GM13976 (cell line): Measurements from ENCODE around the gene ARHGAP42.

Experiments
- DNase-seq: peaks from one replicate; pipeline ENCODE4 v3.0.0; 2012; ENCODE audit warnings: low spot score
- in situ Hi-C: fragments of 300-500 bp; cut with MboI; formaldehyde crosslinking; loops from one replicate; pipeline ENCODE4 v1.12.0; 2022; ENCODE audit warnings: low sequenced_read_pairs, mixed read lengths, inconsistent platforms; ENCODE audit not compliant: unreplicated experiment
- TF ChIP-seq, protein P1 (sequence below): IDR thresholded peaks from 2 replicates; pipeline ENCODE4 v1.5.1; 2012; ENCODE audit warnings: borderline replicate concordance, mild to moderate bottlenecking; ENCODE audit not compliant: insufficient read depth; ENCODE audit errors: extremely low read depth, missing control alignments, control extremely low read depth

Gene ARHGAP42

DNA sequence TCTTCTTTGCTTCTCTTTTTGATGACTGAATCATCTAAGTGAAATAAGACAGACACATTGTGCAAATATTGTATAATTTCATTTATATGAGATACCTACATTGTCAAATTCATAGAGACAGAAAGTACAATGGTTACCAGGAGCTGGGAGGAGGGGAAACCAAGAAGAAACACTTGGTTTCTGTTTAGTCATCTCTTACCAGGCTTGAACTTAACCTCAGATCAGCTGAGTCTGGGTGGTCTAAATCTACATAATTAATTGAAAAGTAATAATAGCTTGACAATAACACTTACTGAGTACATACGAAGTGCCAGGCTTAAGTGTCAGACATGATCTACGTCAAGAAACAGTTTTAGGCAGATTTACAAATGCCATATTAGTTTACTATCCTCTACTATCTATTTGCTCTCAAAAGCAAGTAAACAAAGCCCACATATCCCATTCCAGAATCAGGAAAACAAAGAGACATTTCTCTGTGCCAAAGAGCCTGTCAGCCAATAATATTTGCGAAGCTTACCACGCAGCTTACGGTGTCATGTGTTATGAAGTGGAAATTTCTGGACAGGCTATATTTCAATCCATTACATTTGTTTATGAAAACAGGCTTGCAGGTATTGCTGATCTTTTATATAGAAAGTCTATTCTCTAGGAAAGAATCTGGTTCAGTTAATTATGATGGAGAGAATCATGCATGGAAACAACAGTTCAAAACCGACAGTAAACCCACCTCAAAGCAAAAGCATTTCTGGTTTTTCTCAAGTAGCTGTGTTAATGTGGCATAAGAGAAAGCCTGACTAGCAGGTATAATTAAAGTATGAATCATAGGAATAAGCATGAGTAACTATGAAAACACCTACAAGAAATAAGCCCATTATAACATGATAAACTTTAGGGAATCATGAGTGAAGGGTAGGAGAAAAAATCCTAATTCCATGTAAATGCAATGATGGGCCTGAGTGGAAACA lies 2.7 kb upstream of the ARHGAP42 start:
- in situ Hi-C loops: loop anchor here (25.0 kb wide), 1 partner anchor 178 kb away; no protein-coding TSS in a partner anchor
- TF ChIP-seq, protein P1, sequence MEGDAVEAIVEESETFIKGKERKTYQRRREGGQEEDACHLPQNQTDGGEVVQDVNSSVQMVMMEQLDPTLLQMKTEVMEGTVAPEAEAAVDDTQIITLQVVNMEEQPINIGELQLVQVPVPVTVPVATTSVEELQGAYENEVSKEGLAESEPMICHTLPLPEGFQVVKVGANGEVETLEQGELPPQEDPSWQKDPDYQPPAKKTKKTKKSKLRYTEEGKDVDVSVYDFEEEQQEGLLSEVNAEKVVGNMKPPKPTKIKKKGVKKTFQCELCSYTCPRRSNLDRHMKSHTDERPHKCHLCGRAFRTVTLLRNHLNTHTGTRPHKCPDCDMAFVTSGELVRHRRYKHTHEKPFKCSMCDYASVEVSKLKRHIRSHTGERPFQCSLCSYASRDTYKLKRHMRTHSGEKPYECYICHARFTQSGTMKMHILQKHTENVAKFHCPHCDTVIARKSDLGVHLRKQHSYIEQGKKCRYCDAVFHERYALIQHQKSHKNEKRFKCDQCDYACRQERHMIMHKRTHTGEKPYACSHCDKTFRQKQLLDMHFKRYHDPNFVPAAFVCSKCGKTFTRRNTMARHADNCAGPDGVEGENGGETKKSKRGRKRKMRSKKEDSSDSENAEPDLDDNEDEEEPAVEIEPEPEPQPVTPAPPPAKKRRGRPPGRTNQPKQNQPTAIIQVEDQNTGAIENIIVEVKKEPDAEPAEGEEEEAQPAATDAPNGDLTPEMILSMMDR: no peak
- no peak for DNase-seq

DNA sequence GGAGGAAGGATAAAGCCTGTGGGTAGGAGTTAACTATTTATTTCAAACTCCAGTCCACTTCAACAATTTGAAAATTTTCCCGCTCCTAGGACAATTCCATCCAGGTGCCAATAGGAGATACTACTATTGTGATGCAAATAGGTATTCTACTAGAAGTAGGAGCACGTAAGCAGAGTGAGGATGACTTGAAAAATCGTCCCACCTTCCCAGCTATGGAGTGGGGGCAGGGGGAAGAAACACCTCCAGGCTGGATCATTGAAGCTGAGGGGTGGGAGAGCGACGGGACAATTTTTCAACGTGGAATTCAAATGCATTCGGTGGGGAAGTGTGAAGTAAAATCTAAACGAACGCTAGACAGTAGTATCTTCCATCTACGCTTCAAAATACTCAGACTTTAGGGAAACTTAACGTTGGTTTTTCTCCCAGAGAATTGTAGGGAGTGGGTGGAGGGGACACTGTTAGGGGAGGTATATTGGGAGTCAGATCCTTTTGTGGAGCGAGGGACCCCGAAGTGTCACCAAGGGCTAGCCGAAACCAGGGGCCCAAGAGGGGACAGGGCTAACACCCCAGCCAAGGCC lies 523 bp upstream of the ARHGAP42 start:
- DNase-seq: no peak
- TF ChIP-seq, protein P1: no peak
- in situ Hi-C loops: loop anchor here (25.0 kb wide), 1 partner anchor 176 kb away; no protein-coding TSS in a partner anchor

DNA sequence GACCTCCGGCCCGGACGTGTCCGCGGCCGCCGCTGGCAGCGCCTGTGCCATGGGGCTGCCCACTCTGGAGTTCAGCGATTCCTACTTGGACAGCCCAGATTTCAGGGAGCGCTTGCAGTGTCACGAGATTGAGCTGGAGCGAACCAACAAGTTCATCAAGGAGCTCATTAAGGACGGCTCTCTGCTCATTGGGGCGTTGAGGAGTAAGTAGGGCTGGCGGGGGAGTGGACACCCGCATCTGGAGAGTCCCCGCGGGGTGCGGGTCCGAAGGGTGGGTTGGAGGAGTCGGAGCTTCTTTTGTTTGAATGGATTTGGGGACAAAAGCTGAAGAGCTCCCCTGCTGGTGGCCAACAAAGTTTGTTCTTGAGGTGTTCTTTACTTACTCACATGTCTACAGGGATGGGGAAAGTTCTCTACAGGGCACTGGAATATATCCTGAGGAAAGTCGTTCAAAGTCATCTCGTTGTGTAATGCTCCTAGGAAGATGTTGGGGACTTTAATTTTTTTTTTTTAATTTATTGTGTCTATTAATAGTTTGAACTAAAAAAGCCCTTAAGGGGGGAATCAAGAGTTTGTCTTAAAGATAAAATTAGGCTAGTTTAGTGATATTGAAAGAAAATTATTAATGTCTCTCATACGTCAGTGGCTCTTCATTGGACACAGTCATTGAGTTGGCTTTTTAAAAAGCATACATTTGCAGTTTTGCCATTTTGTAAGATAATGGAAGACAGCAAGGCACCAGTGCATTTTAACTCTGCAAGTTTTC lies 725 bp downstream of the ARHGAP42 start:
- TF ChIP-seq, protein P1: peak; percentile 45
- peak; percentile 69 for DNase-seq
- in situ Hi-C loops: loop anchor here (25.0 kb wide), 1 partner anchor 174 kb away; no protein-coding TSS in a partner anchor

DNA sequence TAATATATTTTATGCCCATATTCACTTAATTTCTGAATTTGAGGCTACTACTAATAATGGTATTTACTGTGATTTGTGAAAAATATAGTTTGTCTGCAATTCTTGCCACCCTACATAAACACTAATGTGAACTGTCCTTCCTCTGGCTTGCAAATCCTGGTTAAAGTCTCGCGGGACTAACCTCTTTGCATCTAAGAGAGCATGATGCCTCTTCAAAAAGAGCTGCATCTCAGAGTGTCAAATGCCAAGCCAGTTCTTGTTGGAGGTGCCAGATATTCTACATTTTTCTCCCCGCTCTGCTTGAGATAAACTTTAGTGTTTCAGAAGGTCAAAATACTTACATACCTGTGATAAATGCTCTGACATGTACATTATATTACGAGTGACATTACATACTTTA lies 2.1 kb downstream of the ARHGAP42 start:
- DNase-seq: no peak
- in situ Hi-C loops: loop anchor here (25.0 kb wide), 1 partner anchor 173 kb away; no protein-coding TSS in a partner anchor
- TF ChIP-seq, protein P1: no peak

DNA sequence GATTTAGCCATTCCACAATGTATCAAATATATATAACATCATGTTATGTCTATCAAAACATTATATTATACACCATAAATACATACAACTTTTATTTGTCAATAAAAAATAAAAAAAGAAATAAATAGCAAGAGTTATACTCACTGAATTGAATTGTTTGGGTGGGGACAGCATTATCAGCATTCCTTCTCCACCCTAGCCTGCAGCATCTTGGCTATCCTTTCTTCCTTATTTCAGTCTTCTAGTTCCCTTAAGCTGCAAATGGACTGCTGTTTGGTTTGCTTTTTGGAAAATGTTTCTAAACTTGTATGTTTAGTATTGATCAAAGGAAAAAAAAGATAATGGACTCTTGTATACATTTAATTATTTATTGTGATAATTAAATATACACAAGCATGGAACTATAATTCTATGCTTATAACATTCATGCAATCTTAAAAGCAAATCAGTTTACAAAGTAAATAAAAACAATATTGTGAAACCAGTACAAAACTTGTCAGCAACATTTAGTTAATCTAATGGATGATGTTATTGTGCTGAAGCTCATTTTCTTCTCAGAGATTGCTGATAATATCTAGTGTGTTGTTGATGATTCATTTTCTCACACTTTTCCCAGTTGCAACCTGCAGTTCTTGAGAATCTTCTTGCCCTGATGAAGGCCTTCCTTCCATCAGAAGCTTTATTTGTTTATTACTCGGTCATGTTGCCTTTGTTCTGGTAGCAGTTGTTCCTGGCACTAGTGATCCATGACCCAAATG lies 5.0 kb downstream of the ARHGAP42 start:
- no peak for DNase-seq
- TF ChIP-seq, protein P1: no peak
- in situ Hi-C loops: loop anchor here (25.0 kb wide), 1 partner anchor 170 kb away; no protein-coding TSS in a partner anchor
